ENCODE data around the gene RTN1.

DNA sequence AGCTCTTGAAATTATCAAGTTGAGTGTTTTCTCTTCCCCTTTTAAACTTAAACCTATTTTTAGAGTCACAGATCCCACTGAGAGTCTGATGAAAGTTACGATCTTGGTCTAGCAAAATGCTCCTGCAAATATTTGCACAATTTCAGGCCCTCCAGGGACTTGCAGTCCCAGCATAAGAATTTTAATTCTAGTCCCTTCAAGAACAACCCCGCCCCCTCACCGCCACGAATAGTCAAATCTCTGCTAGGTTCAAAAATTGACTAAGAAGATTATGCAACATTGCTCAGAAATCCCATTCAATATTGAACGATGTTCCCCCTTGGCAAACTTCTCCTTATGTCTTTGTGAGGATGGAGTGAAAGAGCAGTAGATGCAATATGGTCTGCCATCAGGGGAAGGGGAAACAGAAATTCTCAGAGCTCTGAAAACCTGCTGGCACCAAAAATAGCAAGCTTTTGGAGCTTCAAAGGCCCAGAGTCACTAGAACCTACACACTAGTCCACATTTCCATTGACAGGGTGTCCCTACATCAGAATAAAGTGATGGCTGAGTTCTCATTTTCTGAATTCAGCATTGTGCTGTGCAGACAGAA lies 166.4 kb downstream of the RTN1 start:
- no peak for TF ChIP-seq GATA2 (IDR thresholded peaks at IDR 0.05; ENCODE audit: low read depth, low read length)
- TF ChIP-seq GATA3 (IDR thresholded peaks at IDR 0.05; ENCODE audit: low read depth, low read length): no peak
